GM12872 (cell line): Measurements from ENCODE around the gene PFDN4.

Source experiments
- TF ChIP-seq, protein P1 (sequence below): IDR thresholded peaks from 3 replicates; pipeline ENCODE4 v1.5.1; 2011; ENCODE audit warnings: low read depth, mild to moderate bottlenecking, low read length, moderate library complexity; ENCODE audit not compliant: insufficient read depth

Gene PFDN4

DNA sequence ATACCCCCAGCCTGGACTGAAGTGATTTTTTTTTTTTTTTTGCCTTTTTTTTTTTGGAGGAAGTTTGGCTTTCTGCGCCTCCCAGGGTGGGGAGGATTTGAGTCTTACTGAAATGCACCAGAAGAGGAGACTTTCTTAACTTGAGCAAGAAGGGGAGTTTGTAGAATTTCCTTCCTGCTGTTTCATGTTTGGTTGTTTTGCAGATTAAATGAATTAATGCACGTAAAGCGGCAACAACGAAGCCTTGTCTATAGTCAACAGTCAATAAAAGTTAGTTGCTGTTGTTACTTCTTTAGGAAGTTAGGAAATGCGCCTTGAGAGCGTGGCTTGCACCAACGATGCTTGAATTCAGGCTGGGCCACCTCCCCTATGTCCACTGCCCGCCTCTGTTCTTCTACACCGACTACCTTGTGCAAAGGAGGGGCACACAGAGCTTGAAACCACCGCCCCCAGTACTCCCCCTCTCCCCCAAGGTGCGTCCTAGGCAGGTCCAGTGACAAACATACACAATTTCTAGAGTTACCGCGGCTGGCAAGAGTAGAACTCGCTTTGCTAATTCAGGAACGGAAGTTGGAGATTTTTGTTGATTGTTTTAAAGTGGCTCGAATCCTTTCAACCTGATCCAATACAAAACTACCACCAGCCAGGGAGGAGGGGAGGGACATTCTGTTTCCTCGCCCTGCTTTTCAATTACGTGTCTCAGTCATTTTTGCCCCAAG, 33.3 kb upstream of the PFDN4 start:
- TF ChIP-seq, protein P1, sequence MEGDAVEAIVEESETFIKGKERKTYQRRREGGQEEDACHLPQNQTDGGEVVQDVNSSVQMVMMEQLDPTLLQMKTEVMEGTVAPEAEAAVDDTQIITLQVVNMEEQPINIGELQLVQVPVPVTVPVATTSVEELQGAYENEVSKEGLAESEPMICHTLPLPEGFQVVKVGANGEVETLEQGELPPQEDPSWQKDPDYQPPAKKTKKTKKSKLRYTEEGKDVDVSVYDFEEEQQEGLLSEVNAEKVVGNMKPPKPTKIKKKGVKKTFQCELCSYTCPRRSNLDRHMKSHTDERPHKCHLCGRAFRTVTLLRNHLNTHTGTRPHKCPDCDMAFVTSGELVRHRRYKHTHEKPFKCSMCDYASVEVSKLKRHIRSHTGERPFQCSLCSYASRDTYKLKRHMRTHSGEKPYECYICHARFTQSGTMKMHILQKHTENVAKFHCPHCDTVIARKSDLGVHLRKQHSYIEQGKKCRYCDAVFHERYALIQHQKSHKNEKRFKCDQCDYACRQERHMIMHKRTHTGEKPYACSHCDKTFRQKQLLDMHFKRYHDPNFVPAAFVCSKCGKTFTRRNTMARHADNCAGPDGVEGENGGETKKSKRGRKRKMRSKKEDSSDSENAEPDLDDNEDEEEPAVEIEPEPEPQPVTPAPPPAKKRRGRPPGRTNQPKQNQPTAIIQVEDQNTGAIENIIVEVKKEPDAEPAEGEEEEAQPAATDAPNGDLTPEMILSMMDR: no peak

DNA sequence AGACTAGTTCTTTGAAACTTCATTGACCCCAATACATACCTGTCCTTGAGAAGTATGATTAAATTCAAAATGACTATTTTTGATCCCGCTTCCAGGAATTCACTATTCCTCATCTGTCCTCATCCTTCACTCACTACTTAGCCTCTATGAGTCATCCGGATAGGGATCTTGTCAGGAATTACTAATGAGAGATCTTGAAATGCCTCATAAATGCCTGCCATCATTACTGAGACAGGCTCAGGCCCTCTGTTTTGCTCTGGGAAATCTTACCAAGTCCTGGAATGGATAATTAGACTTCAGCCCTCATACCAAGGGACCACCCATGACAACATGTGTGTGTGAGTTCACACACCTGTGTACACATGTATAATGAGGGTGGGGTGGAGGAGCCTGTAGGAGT, 31.3 kb upstream of the PFDN4 start:
- TF ChIP-seq, protein P1: no peak

DNA sequence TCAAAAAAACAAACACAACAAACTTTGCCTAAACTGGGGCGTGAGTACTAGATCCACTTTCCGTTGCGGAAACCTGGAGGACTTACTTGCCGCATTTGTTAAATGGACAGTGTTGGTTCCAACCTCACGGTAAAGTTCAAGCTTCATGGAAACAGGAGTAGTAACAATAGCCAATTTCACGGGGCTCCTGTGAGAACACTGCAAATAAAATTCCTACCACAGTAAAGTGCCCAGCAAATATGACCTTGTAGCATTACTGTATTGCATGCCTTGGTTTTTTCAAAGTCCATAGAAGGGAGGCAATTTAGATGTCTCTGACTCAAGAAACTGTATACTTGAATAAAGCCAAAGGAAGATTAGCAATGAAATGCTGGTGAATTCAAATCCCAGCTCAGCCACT, 30.5 kb upstream of the PFDN4 start:
- TF ChIP-seq, protein P1: no peak

DNA sequence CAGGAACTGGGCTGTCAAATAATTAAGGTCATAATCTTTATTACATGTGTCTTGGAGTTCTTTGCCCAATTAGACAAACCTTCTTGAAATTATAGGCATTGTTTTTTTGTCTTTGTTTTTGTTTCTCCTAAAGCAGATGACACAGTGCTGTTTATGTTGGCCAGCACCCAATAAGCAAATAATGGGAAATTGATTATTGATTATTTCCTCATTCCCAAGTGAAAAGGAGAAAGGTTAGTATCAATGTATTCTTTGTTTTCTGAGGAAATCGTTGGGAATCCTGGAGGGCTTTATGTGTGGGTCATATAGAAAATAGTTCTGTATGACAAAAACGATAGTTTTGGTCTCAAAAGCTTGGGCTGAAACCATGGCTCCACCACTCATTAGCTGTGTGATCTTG, 29.6 kb upstream of the PFDN4 start:
- TF ChIP-seq, protein P1: no peak

DNA sequence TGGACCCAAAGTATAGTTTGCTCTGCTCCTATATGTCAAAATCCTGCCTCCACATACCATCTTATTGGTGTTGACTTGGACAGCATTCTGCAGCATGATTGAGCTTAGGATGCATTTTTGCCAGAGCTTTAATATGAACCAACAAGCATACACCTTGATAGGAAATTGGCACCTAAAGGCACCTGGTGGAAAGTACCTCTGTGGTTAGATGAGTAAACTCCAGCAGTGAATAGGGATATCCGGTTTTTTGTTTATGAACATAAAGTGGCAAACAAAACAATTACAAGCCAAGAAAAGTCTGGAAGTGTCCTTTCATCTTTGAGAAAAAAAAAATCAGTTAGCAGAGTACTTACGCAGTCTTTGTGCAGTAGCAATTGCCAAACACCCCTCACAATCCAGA, 27.9 kb upstream of the PFDN4 start:
- TF ChIP-seq, protein P1: no peak

DNA sequence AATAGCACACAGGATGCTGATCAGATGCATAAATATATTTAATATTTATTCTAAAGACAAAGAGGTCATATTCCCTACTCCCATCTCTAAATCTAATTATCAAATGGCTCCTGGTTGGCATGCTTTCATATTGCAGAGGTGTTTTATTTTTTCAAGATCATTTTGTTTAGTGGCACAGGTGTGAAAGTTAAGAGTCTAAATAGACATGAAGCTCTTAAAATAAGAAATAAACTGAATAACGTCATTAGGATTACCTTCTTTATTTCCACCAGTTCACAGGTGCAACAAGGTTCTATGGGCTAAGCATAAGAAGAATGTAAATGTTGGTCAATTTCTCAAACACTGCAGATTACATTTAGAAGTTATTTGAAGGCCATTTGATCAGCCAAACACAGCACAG, 27.0 kb upstream of the PFDN4 start:
- TF ChIP-seq, protein P1: no peak

GRCh38 chr20:54184071-54184470, 23.8 kb upstream of the PFDN4 start:
- TF ChIP-seq, protein P1: no peak
